T-helper 17 cell (primary cell): Measurements from ENCODE around the gene PDCD1LG2. TPM values are rescaled to one million over a fixed set of nuclear protein-coding genes. Genes with fewer than 3 reads are reported as not detected.
"Not testable (repeated sequence)": the region's sequence is repeated elsewhere in the genome, so short reads cannot be mapped to it uniquely, and the experiment has no call there.

Source experiments
- ATAC-seq: fragments of 150-1000 bp; cut with Tn5 transposase; 2 replicates; pipeline ENCODE4 v1.10.0; 2021; ENCODE audit warnings: mild to moderate bottlenecking, moderate library complexity
- DNase-seq, 3 donors: peaks; one replicate each; pipeline versions ENCODE4 v3.0.0 to v3.0.0-alpha.2; 2020 to 2021
- H3K9me3 ChIP-seq: one replicate; pipeline ENCODE4 v1.7.0; 2013; ENCODE audit warnings: low read length, mild to moderate bottlenecking; ENCODE audit not compliant: control insufficient read depth, poor library complexity, severe bottlenecking
- H3K27ac Mint-ChIP-seq: one replicate; pipeline ENCODE4 v1.8.0; 2022; ENCODE audit warnings: mild to moderate bottlenecking, moderate library complexity, mixed read lengths
- H3K27me3 Mint-ChIP-seq: one replicate; pipeline ENCODE4 v1.8.0; 2022; ENCODE audit warnings: mixed read lengths
- H3K36me3 Mint-ChIP-seq: one replicate; pipeline ENCODE4 v1.8.0; 2022; ENCODE audit warnings: low read depth, mixed read lengths
- H3K4me1 Mint-ChIP-seq: one replicate; pipeline ENCODE4 v1.8.0; 2022; ENCODE audit warnings: mild to moderate bottlenecking, mixed read lengths
- H3K4me3 Mint-ChIP-seq: one replicate; pipeline ENCODE4 v1.8.0; 2022; ENCODE audit warnings: mild to moderate bottlenecking, moderate library complexity, mixed read lengths
- total RNA-seq, 4 donors: library from RNA in 2 of 4; stranded (reverse) in 2 of 4; gene quantifications; one replicate each; pipeline ENCODE4 v1.2.3 and lab custom pipeline; 2022 to 2026

PDCD1LG2 gene
- total RNA-seq, 2 donors from 2014 or later: 0.50 to 1.1 TPM

GRCh38 chr9:5483306-5483705 lies 27.0 kb upstream of the PDCD1LG2 start:
- no peaks in the 10 kb centered on the region for H3K4me1 Mint-ChIP-seq
- H3K27me3 Mint-ChIP-seq: no peaks in the 10 kb centered on the region
- no peaks in the 10 kb centered on the region for H3K36me3 Mint-ChIP-seq
- no peak overlapping the region for H3K4me3 Mint-ChIP-seq
- no peaks in the 10 kb centered on the region for H3K9me3 ChIP-seq
- no peak overlapping the region for H3K27ac Mint-ChIP-seq
- no peak for ATAC-seq
- DNase-seq: no peak

- no peaks in the 10 kb centered on the region for H3K9me3 ChIP-seq
- H3K27me3 Mint-ChIP-seq: no peaks in the 10 kb centered on the region
- H3K27ac Mint-ChIP-seq: no peak overlapping the region
- H3K4me1 Mint-ChIP-seq: no peaks in the 10 kb centered on the region
- no peak overlapping the region for H3K4me3 Mint-ChIP-seq
- DNase-seq (no peak), ATAC-seq (no peak)
- no peaks in the 10 kb centered on the region for H3K36me3 Mint-ChIP-seq
Measured at GRCh38 chr9:5485378-5486085, 24.8 kb upstream of the PDCD1LG2 start.

GRCh38 chr9:5486988-5487387 lies 23.3 kb upstream of the PDCD1LG2 start:
- DNase-seq: no peak
- H3K27me3 Mint-ChIP-seq: no peaks in the 10 kb centered on the region
- no peaks in the 10 kb centered on the region for H3K36me3 Mint-ChIP-seq

GRCh38 chr9:5488221-5489008 lies 21.9 kb upstream of the PDCD1LG2 start:
- Mint-ChIP-seq H3K4me3 (no peak overlapping the region), H3K36me3 (no peaks in the 10 kb centered on the region), H3K27ac (no peak overlapping the region), H3K27me3 (no peaks in the 10 kb centered on the region), H3K4me1 (peaks cover under 1% of the 10 kb centered on the region)
- no peak for DNase-seq
- ATAC-seq: no peak
- H3K9me3 ChIP-seq: no peaks in the 10 kb centered on the region

More at GRCh38 chr9:5486988-5487387, 23.3 kb upstream of the PDCD1LG2 start:
- no peak for ATAC-seq
- no peaks in the 10 kb centered on the region for H3K4me1 Mint-ChIP-seq
- no peaks in the 10 kb centered on the region for H3K9me3 ChIP-seq
- no peak overlapping the region for H3K4me3 Mint-ChIP-seq
- no peak overlapping the region for H3K27ac Mint-ChIP-seq

GRCh38 chr9:5489630-5490490 lies 20.5 kb upstream of the PDCD1LG2 start:
- no peaks in the 10 kb centered on the region for H3K9me3 ChIP-seq
- ATAC-seq (no peak), DNase-seq (no peak)
- H3K4me1 Mint-ChIP-seq: peaks cover 6% of the 10 kb centered on the region
- no peak overlapping the region for H3K27ac Mint-ChIP-seq
- no peaks in the 10 kb centered on the region for H3K27me3 Mint-ChIP-seq
- no peaks in the 10 kb centered on the region for H3K36me3 Mint-ChIP-seq
- H3K4me3 Mint-ChIP-seq: no peak overlapping the region

GRCh38 chr9:5492965-5493678 lies 17.2 kb upstream of the PDCD1LG2 start:
- DNase-seq (no peak), ATAC-seq (no peak)
- Mint-ChIP-seq H3K27ac (peak overlapping the region; percentile 67), H3K4me1 (peaks cover 6% of the 10 kb centered on the region), H3K27me3 (no peaks in the 10 kb centered on the region), H3K36me3 (no peaks in the 10 kb centered on the region), H3K4me3 (no peak overlapping the region)
- H3K9me3 ChIP-seq: no peaks in the 10 kb centered on the region

- peak overlapping the region; percentile 67 for H3K27ac Mint-ChIP-seq
- H3K36me3 Mint-ChIP-seq: no peaks in the 10 kb centered on the region
- DNase-seq (no peak), ATAC-seq (peak; percentile 49)
- no peaks in the 10 kb centered on the region for H3K27me3 Mint-ChIP-seq
- peaks cover 6% of the 10 kb centered on the region for H3K4me1 Mint-ChIP-seq
- no peaks in the 10 kb centered on the region for H3K9me3 ChIP-seq
- peak overlapping the region; percentile 42 for H3K4me3 Mint-ChIP-seq
Measured at GRCh38 chr9:5493679-5494511, 16.4 kb upstream of the PDCD1LG2 start.

- not testable (repeated sequence) for H3K36me3 Mint-ChIP-seq, H3K27ac Mint-ChIP-seq, H3K4me3 Mint-ChIP-seq, ATAC-seq, H3K9me3 ChIP-seq, DNase-seq, H3K4me1 Mint-ChIP-seq, H3K27me3 Mint-ChIP-seq
Measured at GRCh38 chr9:5494765-5495164, 15.6 kb upstream of the PDCD1LG2 start.

GRCh38 chr9:5499157-5499556 lies 11.2 kb upstream of the PDCD1LG2 start:
- Mint-ChIP-seq H3K4me1 (peaks cover 4% of the 10 kb centered on the region), H3K27me3 (no peaks in the 10 kb centered on the region), H3K4me3 (no peak overlapping the region), H3K36me3 (no peaks in the 10 kb centered on the region), H3K27ac (no peak overlapping the region)
- ATAC-seq: no peak
- no peak for DNase-seq
- H3K9me3 ChIP-seq: no peaks in the 10 kb centered on the region

- ATAC-seq: no peak
- H3K9me3 ChIP-seq: no peaks in the 10 kb centered on the region
- DNase-seq: no peak
- H3K36me3 Mint-ChIP-seq: no peaks in the 10 kb centered on the region
- H3K27me3 Mint-ChIP-seq: no peaks in the 10 kb centered on the region
- H3K4me1 Mint-ChIP-seq: peaks cover 2% of the 10 kb centered on the region
- no peak overlapping the region for H3K27ac Mint-ChIP-seq
- H3K4me3 Mint-ChIP-seq: no peak overlapping the region
Measured at GRCh38 chr9:5499889-5500398, 10.4 kb upstream of the PDCD1LG2 start.

GRCh38 chr9:5500441-5501235 lies 9.7 kb upstream of the PDCD1LG2 start:
- H3K27ac Mint-ChIP-seq: no peak overlapping the region
- H3K27me3 Mint-ChIP-seq: no peaks in the 10 kb centered on the region

More at GRCh38 chr9:5500441-5501235, 9.7 kb upstream of the PDCD1LG2 start:
- Mint-ChIP-seq H3K36me3 (no peaks in the 10 kb centered on the region), H3K4me1 (peaks cover 2% of the 10 kb centered on the region), H3K4me3 (no peak overlapping the region)
- ATAC-seq: no peak
- DNase-seq: no peak
- no peaks in the 10 kb centered on the region for H3K9me3 ChIP-seq
